MCF 10A (cell line): ENCODE data around the gene MAPKAPK2. TPM values are rescaled to one million over a fixed set of nuclear protein-coding genes. Genes with fewer than 3 reads are reported as not detected.

ENCODE experiments used
- BruUV-seq: library from RNA; stranded (reverse); fragments of 400-500 nt; replicated peaks from 2 replicates; lab custom pipeline; 2021; lab: Mats Ljungman, UMichigan
- CTCF ChIA-PET: fragments of 300-600 bp; sonication (Branson Sonifier 250); formaldehyde crosslinking; extraction: SDS; loops from one replicate; lab custom pipeline; 2021; ENCODE audit warnings: antibody characterized with exemption, inconsistent platforms; lab: Yijun Ruan, JAX
- POLR2A ChIA-PET: fragments of 300-600, 350-650 bp; sonication (Branson Sonifier 250); formaldehyde crosslinking; extraction: SDS; loops from one replicate; lab custom pipeline; 2020; ENCODE audit warnings: antibody characterized with exemption, inconsistent platforms; lab: Yijun Ruan, JAX
- DNase-seq: peaks from one replicate; pipeline ENCODE4 v3.0.0-alpha.2; 2018; ENCODE audit not compliant: unreplicated experiment
- H3K27ac Mint-ChIP-seq: one replicate; pipeline ENCODE4 v1.8.0; 2022; ENCODE audit warnings: mild to moderate bottlenecking, low read depth, mixed read lengths; ENCODE audit not compliant: unreplicated experiment
- H3K27me3 Mint-ChIP-seq: one replicate; pipeline ENCODE4 v1.8.0; 2022; ENCODE audit warnings: mixed read lengths; ENCODE audit not compliant: insufficient read depth, unreplicated experiment
- H3K36me3 Mint-ChIP-seq: one replicate; pipeline ENCODE4 v1.8.0; 2022; ENCODE audit warnings: mild to moderate bottlenecking, moderate library complexity, mixed read lengths; ENCODE audit not compliant: insufficient read depth, unreplicated experiment
- H3K4me1 Mint-ChIP-seq: one replicate; pipeline ENCODE4 v1.8.0; 2022; ENCODE audit warnings: mixed read lengths; ENCODE audit not compliant: insufficient read depth, unreplicated experiment
- H3K4me3 Mint-ChIP-seq: one replicate; pipeline ENCODE4 v1.8.0; 2022; ENCODE audit warnings: mild to moderate bottlenecking, moderate library complexity, mixed read lengths; ENCODE audit not compliant: unreplicated experiment
- H3K9me3 Mint-ChIP-seq: one replicate; pipeline ENCODE4 v1.8.0; 2022; ENCODE audit warnings: mixed read lengths; ENCODE audit not compliant: unreplicated experiment
- intact Hi-C: fragments of 100-400 bp; cut with micrococcal nuclease; formaldehyde crosslinking; loops from 2 replicates; pipeline ENCODE4 v1.14.1; 2022
- total RNA-seq: library from RNA; stranded (reverse); gene quantifications from 2 replicates; pipeline ENCODE4 v1.2.3, GENCODE V29; 2022
- TF ChIP-seq, protein P1 (sequence below): fragments of 200-600 bp; IDR thresholded peaks from one replicate; pipeline ENCODE4 v1.8.0; 2022; ENCODE audit warnings: antibody characterized with exemption, mild to moderate bottlenecking; ENCODE audit not compliant: unreplicated experiment

The MAPKAPK2 gene
- total RNA-seq, 1 experiment from 2014 or later = 142 TPM

DNA sequence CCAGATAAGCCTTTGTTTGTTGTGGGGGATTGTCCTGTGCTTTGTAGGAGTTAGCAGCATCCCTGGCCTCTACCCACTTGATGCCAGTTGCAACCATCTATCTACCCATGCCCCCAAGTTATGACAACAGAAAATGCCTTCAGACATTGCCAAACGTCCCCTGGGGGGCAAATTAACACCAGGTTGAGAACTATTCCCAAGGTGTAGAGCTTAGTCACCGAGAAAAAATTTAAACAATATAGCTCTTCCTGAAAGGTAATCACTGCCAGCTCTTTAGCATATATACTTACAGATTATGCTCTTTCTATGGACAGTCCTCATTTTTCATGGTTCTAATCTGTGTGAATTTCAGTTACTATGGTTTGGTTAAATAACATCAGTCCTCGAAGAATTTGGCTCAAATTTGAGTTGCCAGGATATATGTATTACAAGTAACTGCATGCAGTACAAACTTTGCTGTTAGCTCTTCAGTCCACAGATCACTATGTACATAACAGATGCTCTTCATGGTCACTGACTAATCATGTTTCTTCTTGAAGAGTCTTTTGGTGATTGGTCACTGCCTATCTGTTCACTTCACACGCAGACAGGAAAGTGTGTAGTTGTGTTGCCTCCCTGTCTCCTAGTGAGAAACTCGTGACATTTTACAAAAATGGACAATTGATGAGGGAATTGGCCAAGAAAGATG lies 25.2 kb downstream of the MAPKAPK2 start:
- intact Hi-C loops = loop anchor here (1.0 kb wide), 1 partner anchor 36 kb away; no protein-coding TSS in a partner anchor
- no peaks in the 10 kb centered on the region for H3K27me3 Mint-ChIP-seq
- DNase-seq = peak; percentile 66
- H3K9me3 Mint-ChIP-seq = no peaks in the 10 kb centered on the region
- BruUV-seq = no TSS peak
- H3K36me3 Mint-ChIP-seq = peaks cover 15% of the 10 kb centered on the region
- no peak overlapping the region for H3K4me3 Mint-ChIP-seq
- CTCF ChIA-PET = interaction anchor here (0.6 to 11.8 kb wide), 22 partner anchors 9 to 320 kb away, joined by 3 to 158 read pairs (median 6); partner anchors contain the start of gene IL20
- peak overlapping the region; percentile 52 for H3K27ac Mint-ChIP-seq
- POLR2A ChIA-PET = interaction anchor here (0.6 to 16.1 kb wide), 15 partner anchors 11 to 1016 kb away, joined by 3 to 229 read pairs (median 4); partner anchors contain the start of genes DYRK3, EIF2D, MAPKAPK2 and RAB7B
- H3K4me1 Mint-ChIP-seq = peaks cover 61% of the 10 kb centered on the region
- TF ChIP-seq, protein P1, sequence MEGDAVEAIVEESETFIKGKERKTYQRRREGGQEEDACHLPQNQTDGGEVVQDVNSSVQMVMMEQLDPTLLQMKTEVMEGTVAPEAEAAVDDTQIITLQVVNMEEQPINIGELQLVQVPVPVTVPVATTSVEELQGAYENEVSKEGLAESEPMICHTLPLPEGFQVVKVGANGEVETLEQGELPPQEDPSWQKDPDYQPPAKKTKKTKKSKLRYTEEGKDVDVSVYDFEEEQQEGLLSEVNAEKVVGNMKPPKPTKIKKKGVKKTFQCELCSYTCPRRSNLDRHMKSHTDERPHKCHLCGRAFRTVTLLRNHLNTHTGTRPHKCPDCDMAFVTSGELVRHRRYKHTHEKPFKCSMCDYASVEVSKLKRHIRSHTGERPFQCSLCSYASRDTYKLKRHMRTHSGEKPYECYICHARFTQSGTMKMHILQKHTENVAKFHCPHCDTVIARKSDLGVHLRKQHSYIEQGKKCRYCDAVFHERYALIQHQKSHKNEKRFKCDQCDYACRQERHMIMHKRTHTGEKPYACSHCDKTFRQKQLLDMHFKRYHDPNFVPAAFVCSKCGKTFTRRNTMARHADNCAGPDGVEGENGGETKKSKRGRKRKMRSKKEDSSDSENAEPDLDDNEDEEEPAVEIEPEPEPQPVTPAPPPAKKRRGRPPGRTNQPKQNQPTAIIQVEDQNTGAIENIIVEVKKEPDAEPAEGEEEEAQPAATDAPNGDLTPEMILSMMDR = no peak

DNA sequence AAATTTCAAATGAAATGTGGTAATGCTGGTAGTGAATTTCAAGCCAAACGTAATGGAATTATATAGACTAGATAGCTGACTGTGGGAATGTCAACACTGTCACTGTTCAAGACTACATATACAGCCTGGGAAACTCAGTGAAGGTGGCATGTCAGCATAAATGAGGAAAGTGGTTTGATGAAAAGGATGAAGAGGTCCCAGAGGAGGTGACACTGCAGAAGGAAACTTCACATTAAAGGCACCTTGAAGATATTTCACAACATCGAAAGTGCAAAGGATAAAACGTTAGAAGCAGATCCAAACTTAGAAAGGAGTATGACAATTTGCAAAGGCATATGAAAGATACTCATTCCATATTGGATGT lies 25.7 kb downstream of the MAPKAPK2 start:
- no peak for DNase-seq
- no TSS peak for BruUV-seq
- TF ChIP-seq, protein P1 = no peak
- Mint-ChIP-seq H3K27ac (peak overlapping the region; percentile 52), H3K9me3 (no peaks in the 10 kb centered on the region), H3K27me3 (no peaks in the 10 kb centered on the region), H3K36me3 (peaks cover 16% of the 10 kb centered on the region), H3K4me1 (peaks cover 61% of the 10 kb centered on the region), H3K4me3 (no peak overlapping the region)
- ChIA-PET CTCF (interaction anchor here (0.6 to 11.8 kb wide), 15 partner anchors 9 to 319 kb away, joined by 3 to 158 read pairs (median 6); no protein-coding TSS in a partner anchor), POLR2A (interaction anchor here (0.7 to 16.1 kb wide), 9 partner anchors 12 to 1017 kb away, joined by 3 to 229 read pairs (median 5); partner anchors contain the start of genes DYRK3, EIF2D and MAPKAPK2)
- intact Hi-C loops = no loop called here

DNA sequence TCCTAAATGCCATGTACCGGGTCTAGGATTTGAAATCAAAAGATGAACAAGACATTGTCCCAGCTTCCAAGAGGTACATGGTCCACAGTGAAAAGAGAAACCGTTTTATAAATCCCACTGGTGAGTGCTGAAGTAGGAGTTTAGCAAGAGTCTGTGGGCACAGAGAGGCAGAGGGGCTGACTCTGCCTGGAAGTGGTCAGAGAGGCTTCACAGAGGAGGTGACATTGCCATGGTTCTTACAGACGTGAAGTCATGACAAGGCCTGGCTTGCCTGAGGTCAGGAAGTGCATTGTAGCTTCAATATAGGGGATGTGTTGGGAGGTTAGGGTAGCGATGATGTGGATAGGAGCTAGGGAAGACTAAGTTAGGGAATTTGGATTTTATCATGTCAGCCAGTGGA lies 28.4 kb downstream of the MAPKAPK2 start:
- peaks cover 76% of the 10 kb centered on the region for H3K4me1 Mint-ChIP-seq
- POLR2A ChIA-PET = interaction anchor here (0.7 to 16.1 kb wide), 7 partner anchors 8 to 206 kb away, joined by 3 to 229 read pairs (median 7); partner anchors contain the start of genes DYRK3, MAPKAPK2 and RASSF5

More for the DNA sequence above, 28.4 kb downstream of the MAPKAPK2 start:
- TF ChIP-seq, protein P1 = no peak
- no TSS peak for BruUV-seq
- Mint-ChIP-seq H3K27me3 (no peaks in the 10 kb centered on the region), H3K9me3 (no peaks in the 10 kb centered on the region), H3K27ac (no peak overlapping the region), H3K4me3 (no peak overlapping the region), H3K36me3 (peaks cover 16% of the 10 kb centered on the region)
- intact Hi-C loops = no loop called here
- no peak for DNase-seq
- CTCF ChIA-PET = interaction anchor here (0.5 to 11.8 kb wide), 16 partner anchors 8 to 1188 kb away, joined by 3 to 158 read pairs (median 4); no protein-coding TSS in a partner anchor
